H1 (cell line): ENCODE results near the gene GAB2.

Experiments
- CTCF ChIP-seq, 3 experiments: IDR thresholded peaks; 1 replicate in 2 of 3; 2 replicates in 1 of 3; pipeline versions ENCODE4 v1.5.1 to v1.6.1; 2011; ENCODE audit warnings: low read length in 3 of 3, mild to moderate bottlenecking in 3 of 3, inconsistent platforms in 2 of 3, low read depth in 1 of 3, moderate library complexity in 1 of 3; ENCODE audit not compliant: insufficient read depth in 1 of 3; ENCODE audit errors: control extremely low read depth in 1 of 3
- RAD21 ChIP-seq, 2 experiments: IDR thresholded peaks in 1 of 2; conservative IDR thresholded peaks in 1 of 2; 2 replicates each; pipeline ENCODE4 v1.6.1; 2011; ENCODE audit warnings: low read depth in 2 of 2, low read length in 2 of 2, improper control_type of control experiment in 1 of 2, inconsistent platforms in 1 of 2, mild to moderate bottlenecking in 1 of 2, moderate library complexity in 1 of 2

DNA sequence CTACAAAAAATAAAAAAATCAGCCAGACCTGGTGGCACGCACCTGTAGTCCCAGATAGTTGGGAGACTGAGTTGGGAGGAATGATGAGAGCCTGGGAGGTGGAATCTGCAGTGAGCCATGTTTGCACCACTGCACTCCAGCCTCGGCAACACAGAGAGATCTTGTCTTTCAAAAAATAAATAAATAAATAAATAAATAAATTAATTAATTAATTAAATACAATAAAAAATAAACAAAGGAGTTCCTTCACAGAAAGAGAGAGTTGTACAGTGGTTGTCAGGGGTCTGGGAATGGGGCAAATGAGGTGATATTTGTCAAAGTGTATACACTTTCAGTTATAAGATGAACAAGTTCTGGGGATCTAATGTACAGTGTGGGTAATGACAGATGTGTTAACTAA, 49.8 kb upstream of the GAB2 start:
- TF ChIP-seq RAD21 (IDR thresholded peaks at IDR 0.05 in 1 of 2, conservative IDR thresholded peaks at IDR 0.05 in 1 of 2; ENCODE audit: low read depth in 2 of 2, low read length in 2 of 2) (no peak), CTCF (IDR thresholded peaks at IDR 0.05; ENCODE audit: control extremely low read depth in 1 of 3, insufficient read depth in 1 of 3, low read depth in 1 of 3, low read length in 3 of 3) (no peak)
